HG03066 (cell line): Measurements from ENCODE around the gene FAM199X.
"Not testable (repeated sequence)": the region's sequence is repeated elsewhere in the genome, so short reads cannot be mapped to it uniquely, and the experiment has no call there.

Experiments
- ATAC-seq: cut with Tn5 transposase; IDR thresholded peaks from one replicate; pipeline ENCODE4 v1.9.1; 2021; ENCODE audit warnings: low read depth; ENCODE audit not compliant: unreplicated experiment

The FAM199X gene

GRCh38 chrX:104187931-104188330 lies 21.7 kb downstream of the FAM199X start:
- ATAC-seq: no peak

- no peak for ATAC-seq
Measured at GRCh38 chrX:104189837-104190236, 23.6 kb downstream of the FAM199X start.

GRCh38 chrX:104193485-104193884 lies 27.2 kb downstream of the FAM199X start:
- no peak for ATAC-seq

GRCh38 chrX:104195013-104195412 lies 28.8 kb downstream of the FAM199X start:
- ATAC-seq: no peak

GRCh38 chrX:104195489-104196084 lies 29.3 kb downstream of the FAM199X start:
- peak; percentile 63 for ATAC-seq

- ATAC-seq: no peak
Measured at GRCh38 chrX:104205548-104205947, 39.3 kb downstream of the FAM199X start.

GRCh38 chrX:104211187-104211586 lies 44.9 kb downstream of the FAM199X start:
- ATAC-seq: no peak

GRCh38 chrX:104230060-104230459 lies 63.8 kb downstream of the FAM199X start:
- ATAC-seq: not testable (repeated sequence)
